ENCODE measurements around the gene BRICD5. TPM values are rescaled to one million over a fixed set of nuclear protein-coding genes. Genes with fewer than 3 reads are reported as not detected.

Gene BRICD5
- total and polyA plus RNA-seq, 2 of the 13 experiments (the other 11 are each of a cell fraction or from before 2014, with no cell fraction given): 1.6 to 5.8 TPM

DNA sequence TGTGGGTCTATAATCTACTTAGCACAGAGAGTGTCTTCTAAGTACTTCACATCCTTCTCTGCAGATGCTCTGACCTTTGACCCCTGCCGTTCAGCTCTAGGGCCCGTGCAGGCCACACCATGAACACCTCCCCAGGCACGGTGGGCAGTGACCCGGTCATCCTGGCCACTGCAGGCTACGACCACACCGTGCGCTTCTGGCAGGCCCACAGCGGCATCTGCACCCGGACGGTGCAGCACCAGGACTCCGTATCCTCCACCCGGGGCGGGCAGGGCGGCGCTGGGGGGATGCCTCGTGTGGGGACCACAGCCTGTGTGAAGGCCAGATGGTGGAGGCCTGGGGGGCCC is 4.7 kb downstream of the BRICD5 start (continued):
- TF ChIP-seq MTF2 (CRISPR knock-in tag; IDR thresholded peaks at IDR 0.05; ENCODE audit: borderline replicate concordance) (no peak), HNRNPK (IDR thresholded peaks at IDR 0.05; ENCODE audit: low read depth, low read length, poor library complexity, severe bottlenecking) (no peak), ZNF12 (CRISPR knock-in tag; IDR thresholded peaks at IDR 0.05) (no peak), ZNF691 (CRISPR knock-in tag; IDR thresholded peaks at IDR 0.05; ENCODE audit: borderline replicate concordance, low read depth) (0 out of 2 replicates have a peak, but pooled peaks have one; percentile 8), YY1 (IDR thresholded peaks at IDR 0.05; ENCODE audit: insufficient read depth, insufficient replicate concordance, low read depth, low read length) (peak; percentile 2), JUNB (CRISPR knock-in tag; IDR thresholded peaks at IDR 0.05; ENCODE audit: borderline replicate concordance) (no peak), IRF1 (CRISPR knock-in tag; IDR thresholded peaks at IDR 0.05; ENCODE audit: low read depth) (0 out of 2 replicates have a peak, but pooled peaks have one; percentile 13), REL (CRISPR knock-in tag; conservative IDR thresholded peaks at IDR 0.05) (peak; percentile 14; the same call in 1 of the 2 replicates), ZNF792 (CRISPR knock-in tag; IDR thresholded peaks at IDR 0.05) (0 out of 2 replicates have a peak, but pooled peaks have one; percentile 12), SNAPC5 (CRISPR knock-in tag; IDR thresholded peaks at IDR 0.05; ENCODE audit: borderline replicate concordance) (0 out of 2 replicates have a peak, but pooled peaks have one; percentile 2), THYN1 (CRISPR knock-in tag; IDR thresholded peaks at IDR 0.05; ENCODE audit: borderline replicate concordance, low read depth) (no peak)
- TF ChIP-seq, protein P1, sequence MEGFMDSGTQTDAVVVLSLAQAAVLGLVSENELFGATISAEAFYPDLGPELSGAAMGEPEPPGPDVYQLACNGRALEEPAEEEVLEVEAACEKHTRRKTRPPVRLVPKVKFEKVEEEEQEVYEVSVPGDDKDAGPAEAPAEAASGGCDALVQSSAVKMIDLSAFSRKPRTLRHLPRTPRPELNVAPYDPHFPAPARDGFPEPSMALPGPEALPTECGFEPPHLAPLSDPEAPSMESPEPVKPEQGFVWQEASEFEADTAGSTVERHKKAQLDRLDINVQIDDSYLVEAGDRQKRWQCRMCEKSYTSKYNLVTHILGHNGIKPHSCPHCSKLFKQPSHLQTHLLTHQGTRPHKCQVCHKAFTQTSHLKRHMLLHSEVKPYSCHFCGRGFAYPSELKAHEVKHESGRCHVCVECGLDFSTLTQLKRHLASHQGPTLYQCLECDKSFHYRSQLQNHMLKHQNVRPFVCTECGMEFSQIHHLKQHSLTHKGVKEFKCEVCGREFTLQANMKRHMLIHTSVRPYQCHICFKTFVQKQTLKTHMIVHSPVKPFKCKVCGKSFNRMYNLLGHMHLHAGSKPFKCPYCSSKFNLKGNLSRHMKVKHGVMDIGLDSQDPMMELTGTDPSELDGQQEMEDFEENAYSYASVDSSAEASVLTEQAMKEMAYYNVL (CRISPR knock-in tag; IDR thresholded peaks at IDR 0.05; ENCODE audit: borderline replicate concordance): no peak
- TF ChIP-seq, protein P2, sequence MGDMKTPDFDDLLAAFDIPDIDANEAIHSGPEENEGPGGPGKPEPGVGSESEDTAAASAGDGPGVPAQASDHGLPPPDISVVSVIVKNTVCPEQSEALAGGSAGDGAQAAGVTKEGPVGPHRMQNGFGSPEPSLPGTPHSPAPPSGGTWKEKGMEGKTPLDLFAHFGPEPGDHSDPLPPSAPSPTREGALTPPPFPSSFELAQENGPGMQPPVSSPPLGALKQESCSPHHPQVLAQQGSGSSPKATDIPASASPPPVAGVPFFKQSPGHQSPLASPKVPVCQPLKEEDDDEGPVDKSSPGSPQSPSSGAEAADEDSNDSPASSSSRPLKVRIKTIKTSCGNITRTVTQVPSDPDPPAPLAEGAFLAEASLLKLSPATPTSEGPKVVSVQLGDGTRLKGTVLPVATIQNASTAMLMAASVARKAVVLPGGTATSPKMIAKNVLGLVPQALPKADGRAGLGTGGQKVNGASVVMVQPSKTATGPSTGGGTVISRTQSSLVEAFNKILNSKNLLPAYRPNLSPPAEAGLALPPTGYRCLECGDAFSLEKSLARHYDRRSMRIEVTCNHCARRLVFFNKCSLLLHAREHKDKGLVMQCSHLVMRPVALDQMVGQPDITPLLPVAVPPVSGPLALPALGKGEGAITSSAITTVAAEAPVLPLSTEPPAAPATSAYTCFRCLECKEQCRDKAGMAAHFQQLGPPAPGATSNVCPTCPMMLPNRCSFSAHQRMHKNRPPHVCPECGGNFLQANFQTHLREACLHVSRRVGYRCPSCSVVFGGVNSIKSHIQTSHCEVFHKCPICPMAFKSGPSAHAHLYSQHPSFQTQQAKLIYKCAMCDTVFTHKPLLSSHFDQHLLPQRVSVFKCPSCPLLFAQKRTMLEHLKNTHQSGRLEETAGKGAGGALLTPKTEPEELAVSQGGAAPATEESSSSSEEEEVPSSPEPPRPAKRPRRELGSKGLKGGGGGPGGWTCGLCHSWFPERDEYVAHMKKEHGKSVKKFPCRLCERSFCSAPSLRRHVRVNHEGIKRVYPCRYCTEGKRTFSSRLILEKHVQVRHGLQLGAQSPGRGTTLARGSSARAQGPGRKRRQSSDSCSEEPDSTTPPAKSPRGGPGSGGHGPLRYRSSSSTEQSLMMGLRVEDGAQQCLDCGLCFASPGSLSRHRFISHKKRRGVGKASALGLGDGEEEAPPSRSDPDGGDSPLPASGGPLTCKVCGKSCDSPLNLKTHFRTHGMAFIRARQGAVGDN (CRISPR knock-in tag; IDR thresholded peaks at IDR 0.05): peak; percentile 54
- TF ChIP-seq, protein P3, sequence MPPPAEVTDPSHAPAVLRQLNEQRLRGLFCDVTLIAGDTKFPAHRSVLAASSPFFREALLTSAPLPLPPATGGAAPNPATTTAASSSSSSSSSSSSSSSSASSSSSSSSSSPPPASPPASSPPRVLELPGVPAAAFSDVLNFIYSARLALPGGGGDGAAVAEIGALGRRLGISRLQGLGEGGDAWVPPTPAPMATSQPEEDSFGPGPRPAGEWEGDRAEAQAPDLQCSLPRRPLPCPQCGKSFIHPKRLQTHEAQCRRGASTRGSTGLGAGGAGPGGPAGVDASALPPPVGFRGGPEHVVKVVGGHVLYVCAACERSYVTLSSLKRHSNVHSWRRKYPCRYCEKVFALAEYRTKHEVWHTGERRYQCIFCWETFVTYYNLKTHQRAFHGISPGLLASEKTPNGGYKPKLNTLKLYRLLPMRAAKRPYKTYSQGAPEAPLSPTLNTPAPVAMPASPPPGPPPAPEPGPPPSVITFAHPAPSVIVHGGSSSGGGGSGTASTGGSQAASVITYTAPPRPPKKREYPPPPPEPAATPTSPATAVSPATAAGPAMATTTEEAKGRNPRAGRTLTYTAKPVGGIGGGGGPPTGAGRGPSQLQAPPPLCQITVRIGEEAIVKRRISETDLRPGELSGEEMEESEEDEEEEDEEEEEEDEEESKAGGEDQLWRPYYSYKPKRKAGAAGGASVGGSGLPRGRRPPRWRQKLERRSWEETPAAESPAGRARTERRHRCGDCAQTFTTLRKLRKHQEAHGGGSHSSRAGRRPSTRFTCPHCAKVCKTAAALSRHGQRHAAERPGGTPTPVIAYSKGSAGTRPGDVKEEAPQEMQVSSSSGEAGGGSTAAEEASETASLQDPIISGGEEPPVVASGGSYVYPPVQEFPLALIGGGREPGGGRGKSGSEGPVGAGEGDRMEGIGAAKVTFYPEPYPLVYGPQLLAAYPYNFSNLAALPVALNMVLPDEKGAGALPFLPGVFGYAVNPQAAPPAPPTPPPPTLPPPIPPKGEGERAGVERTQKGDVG (CRISPR knock-in tag; IDR thresholded peaks at IDR 0.05; ENCODE audit: borderline replicate concordance): 0 out of 2 replicates have a peak, but pooled peaks have one; percentile 1
